ENCODE results near the gene GPBP1. TPM values are rescaled to one million over a fixed set of nuclear protein-coding genes. Genes with fewer than 3 reads are reported as not detected.

The GPBP1 gene
- total RNA-seq, 1 experiment from 2014 or later: 105 TPM

DNA sequence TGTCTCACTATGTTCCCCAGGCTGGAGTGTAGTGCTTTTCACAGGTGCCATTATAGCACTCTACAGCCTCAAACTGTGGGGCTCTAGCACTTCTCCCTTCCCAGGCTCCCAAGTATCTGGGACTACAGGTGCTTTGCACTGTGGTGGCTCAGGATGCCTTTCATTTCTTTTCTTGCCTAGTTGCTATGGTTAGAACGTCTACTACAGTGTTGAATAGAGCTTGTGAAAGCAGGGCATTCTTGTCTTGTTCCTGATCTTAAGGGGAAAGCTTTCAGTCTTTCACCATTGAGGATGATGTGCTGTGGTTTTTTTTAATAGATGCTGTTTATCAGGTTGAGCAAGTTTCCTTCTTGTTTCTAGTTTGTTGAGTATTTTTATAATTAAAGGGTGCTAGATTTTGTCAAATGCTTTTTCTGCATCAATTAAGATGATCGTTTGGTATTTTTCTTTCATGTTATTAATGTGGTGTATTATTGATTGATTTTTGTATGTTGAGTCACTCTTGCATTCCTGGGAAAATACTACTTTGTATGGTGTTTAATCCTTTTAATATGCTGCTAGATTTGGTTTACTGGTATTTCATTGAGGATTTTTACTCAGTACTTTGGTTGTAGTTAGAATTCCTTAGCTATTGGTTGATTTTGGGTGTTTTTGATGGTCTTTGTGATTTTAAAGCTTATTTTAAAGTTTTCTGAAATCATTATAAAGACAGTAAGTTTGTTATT, 35.6 kb downstream of the GPBP1 start:
- peaks cover 42% of the 10 kb centered on the region for H3K36me3 Mint-ChIP-seq (ENCODE audit: insufficient read depth, unreplicated experiment)
- intact Hi-C loops (cut with micrococcal nuclease; ENCODE audit: unreplicated experiment): loop anchor here (2.0 kb wide), 1 partner anchor 31 kb away; no protein-coding TSS in a partner anchor
- CTCF ChIA-PET: interaction anchor here (0.5 kb wide), 1 partner anchor 855 kb away, joined by 3 read pairs; no protein-coding TSS in a partner anchor
- BruUV-seq (replicated peaks): no TSS peak
- H3K4me1 Mint-ChIP-seq (ENCODE audit: low read depth, unreplicated experiment): peaks cover 30% of the 10 kb centered on the region
- DNase-seq: peak; percentile 12
- TF ChIP-seq, protein P1, sequence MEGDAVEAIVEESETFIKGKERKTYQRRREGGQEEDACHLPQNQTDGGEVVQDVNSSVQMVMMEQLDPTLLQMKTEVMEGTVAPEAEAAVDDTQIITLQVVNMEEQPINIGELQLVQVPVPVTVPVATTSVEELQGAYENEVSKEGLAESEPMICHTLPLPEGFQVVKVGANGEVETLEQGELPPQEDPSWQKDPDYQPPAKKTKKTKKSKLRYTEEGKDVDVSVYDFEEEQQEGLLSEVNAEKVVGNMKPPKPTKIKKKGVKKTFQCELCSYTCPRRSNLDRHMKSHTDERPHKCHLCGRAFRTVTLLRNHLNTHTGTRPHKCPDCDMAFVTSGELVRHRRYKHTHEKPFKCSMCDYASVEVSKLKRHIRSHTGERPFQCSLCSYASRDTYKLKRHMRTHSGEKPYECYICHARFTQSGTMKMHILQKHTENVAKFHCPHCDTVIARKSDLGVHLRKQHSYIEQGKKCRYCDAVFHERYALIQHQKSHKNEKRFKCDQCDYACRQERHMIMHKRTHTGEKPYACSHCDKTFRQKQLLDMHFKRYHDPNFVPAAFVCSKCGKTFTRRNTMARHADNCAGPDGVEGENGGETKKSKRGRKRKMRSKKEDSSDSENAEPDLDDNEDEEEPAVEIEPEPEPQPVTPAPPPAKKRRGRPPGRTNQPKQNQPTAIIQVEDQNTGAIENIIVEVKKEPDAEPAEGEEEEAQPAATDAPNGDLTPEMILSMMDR (IDR thresholded peaks at IDR 0.05; ENCODE audit: unreplicated experiment): no peak
- H3K4me3 Mint-ChIP-seq (ENCODE audit: low read depth, unreplicated experiment): peak overlapping the region; percentile 50
- H3K9me3 Mint-ChIP-seq (ENCODE audit: low read depth, unreplicated experiment): peaks cover 3% of the 10 kb centered on the region
- H3K27ac Mint-ChIP-seq (ENCODE audit: unreplicated experiment): peak overlapping the region; percentile 89
- no peaks in the 10 kb centered on the region for H3K27me3 Mint-ChIP-seq (ENCODE audit: unreplicated experiment)

DNA sequence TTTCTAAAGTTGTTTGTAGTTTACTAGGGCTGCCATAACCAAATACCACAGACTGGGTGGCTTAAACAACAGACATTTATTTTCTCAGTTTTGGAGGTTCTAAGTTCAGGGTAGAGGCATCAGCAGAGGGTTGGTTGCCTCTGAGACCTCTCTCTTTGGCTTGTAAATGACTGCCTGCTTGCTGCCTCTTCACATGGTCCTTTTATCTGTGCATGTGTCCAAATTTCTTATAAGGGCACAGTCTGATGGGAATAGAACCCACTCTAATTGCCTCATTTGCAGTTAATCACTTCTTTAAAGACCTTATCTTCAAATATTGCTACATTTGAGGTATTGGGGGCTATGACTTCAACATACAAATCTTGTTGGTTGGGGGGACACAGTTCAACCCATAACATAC, 36.8 kb downstream of the GPBP1 start:
- peaks cover 53% of the 10 kb centered on the region for H3K36me3 Mint-ChIP-seq (ENCODE audit: insufficient read depth, unreplicated experiment)
- BruUV-seq (replicated peaks): no TSS peak
- CTCF ChIA-PET: no interaction called here
- TF ChIP-seq, protein P1 (IDR thresholded peaks at IDR 0.05; ENCODE audit: unreplicated experiment): no peak
- DNase-seq: no peak
- peaks cover 3% of the 10 kb centered on the region for H3K9me3 Mint-ChIP-seq (ENCODE audit: low read depth, unreplicated experiment)
- intact Hi-C loops (cut with micrococcal nuclease; ENCODE audit: unreplicated experiment): no loop called here
- H3K4me3 Mint-ChIP-seq (ENCODE audit: low read depth, unreplicated experiment): no peak overlapping the region
- peaks cover 30% of the 10 kb centered on the region for H3K4me1 Mint-ChIP-seq (ENCODE audit: low read depth, unreplicated experiment)
- H3K27ac Mint-ChIP-seq (ENCODE audit: unreplicated experiment): no peak overlapping the region
- H3K27me3 Mint-ChIP-seq (ENCODE audit: unreplicated experiment): no peaks in the 10 kb centered on the region

DNA sequence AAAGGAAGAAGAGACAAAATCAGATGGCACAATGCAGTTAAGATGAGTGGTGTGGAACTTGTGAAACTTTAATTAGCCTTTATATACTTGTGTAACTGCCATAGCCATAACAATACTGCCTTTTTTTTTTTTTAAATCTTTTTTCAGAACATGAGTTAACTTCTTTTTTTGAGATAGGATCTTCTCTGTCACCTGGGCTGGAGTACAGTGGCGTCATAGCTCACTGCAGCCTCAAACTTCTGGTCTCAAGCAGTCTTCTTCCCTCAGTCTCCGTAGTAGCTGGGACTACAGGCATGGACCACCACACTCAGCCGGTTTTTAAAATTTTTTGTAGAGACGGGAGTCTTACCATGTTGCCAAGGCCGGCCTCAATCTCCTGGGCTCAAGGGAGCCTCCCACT, 37.2 kb downstream of the GPBP1 start:
- Mint-ChIP-seq H3K27me3 (ENCODE audit: unreplicated experiment) (no peaks in the 10 kb centered on the region), H3K4me3 (ENCODE audit: low read depth, unreplicated experiment) (no peak overlapping the region), H3K9me3 (ENCODE audit: low read depth, unreplicated experiment) (peaks cover 3% of the 10 kb centered on the region), H3K27ac (ENCODE audit: unreplicated experiment) (no peak overlapping the region), H3K36me3 (ENCODE audit: insufficient read depth, unreplicated experiment) (peaks cover 57% of the 10 kb centered on the region), H3K4me1 (ENCODE audit: low read depth, unreplicated experiment) (peaks cover 34% of the 10 kb centered on the region)
- CTCF ChIA-PET: interaction anchor here (0.6 to 0.7 kb wide), 2 partner anchors 342 to 1015 kb away, joined by 3 read pairs; no protein-coding TSS in a partner anchor
- TF ChIP-seq, protein P1 (IDR thresholded peaks at IDR 0.05; ENCODE audit: unreplicated experiment): no peak
- no TSS peak for BruUV-seq (replicated peaks)
- DNase-seq: no peak
- intact Hi-C loops (cut with micrococcal nuclease; ENCODE audit: unreplicated experiment): no loop called here

DNA sequence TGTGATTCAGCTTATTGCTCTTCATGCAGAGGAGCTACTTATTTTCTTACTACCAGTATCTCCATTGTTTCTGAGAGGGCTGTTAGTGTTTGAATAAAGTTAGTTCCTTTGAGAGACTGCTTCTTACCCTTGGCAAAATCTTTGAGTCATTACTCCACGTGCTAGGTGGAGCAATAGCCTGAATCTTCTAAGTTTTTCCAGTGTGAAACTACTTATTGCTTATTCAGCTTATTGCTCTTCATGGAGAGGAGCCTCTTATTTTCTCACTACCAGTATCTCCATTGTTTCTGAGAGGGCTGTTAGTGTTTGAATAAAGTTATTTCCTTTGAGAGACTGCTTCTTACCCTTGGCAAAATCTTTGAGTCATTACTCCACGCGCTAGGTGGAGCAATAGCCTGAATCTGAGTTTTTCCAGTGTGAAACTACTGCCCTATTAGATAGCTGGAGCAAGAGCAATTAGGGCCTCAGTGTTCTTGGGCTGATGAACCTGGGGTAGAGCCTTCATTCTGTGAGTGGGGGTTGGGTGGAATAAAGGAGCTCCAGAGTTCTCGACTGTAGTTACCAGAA, 41.9 kb downstream of the GPBP1 start:
- no peaks in the 10 kb centered on the region for H3K27me3 Mint-ChIP-seq (ENCODE audit: unreplicated experiment)
- no peak for DNase-seq

More for the DNA sequence above, 41.9 kb downstream of the GPBP1 start:
- CTCF ChIA-PET: interaction anchor here (1.5 kb wide), 1 partner anchor 26 kb away, joined by 5 read pairs; no protein-coding TSS in a partner anchor
- Mint-ChIP-seq H3K27ac (ENCODE audit: unreplicated experiment) (peak overlapping the region; percentile 66), H3K4me3 (ENCODE audit: low read depth, unreplicated experiment) (peak overlapping the region; percentile 40), H3K36me3 (ENCODE audit: insufficient read depth, unreplicated experiment) (peaks cover 42% of the 10 kb centered on the region), H3K4me1 (ENCODE audit: low read depth, unreplicated experiment) (peaks cover 29% of the 10 kb centered on the region), H3K9me3 (ENCODE audit: low read depth, unreplicated experiment) (no peaks in the 10 kb centered on the region)
- BruUV-seq (replicated peaks): no TSS peak
- TF ChIP-seq, protein P1 (IDR thresholded peaks at IDR 0.05; ENCODE audit: unreplicated experiment): no peak
- intact Hi-C loops (cut with micrococcal nuclease; ENCODE audit: unreplicated experiment): no loop called here

Measured in Calu3 (cell line).